Measurements from ENCODE around the gene HTR6. TPM values are rescaled to one million over a fixed set of nuclear protein-coding genes. Genes with fewer than 3 reads are reported as not detected.

Gene HTR6
- total and polyA plus RNA-seq, 2 of the 4 experiments (the other 2 are of a cell fraction), result not detected

DNA sequence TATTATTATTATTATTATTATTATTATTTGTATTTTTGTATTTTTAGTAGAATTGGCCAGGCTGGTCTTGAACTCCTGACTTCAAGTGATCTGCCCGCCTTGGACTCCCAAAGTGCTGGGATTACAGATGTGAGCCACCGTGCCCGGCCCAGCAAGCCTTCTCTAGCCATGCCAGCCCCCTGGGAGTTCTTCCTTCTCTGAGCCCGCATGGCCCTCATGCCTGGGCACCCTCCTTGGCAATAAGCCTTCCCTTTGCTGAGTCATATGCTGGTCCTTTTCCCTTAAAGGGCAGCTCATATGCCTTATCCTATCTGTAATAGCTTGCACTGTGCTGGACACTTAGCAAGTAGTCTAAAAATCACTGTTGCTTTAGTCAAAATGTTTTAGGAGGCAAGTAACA, 29.0 kb upstream of the HTR6 start:
- BruUV-seq (replicated peaks), result no TSS peak
- H4K91ac ChIP-seq (ENCODE audit: insufficient read depth, low read depth, low read length), result no peak overlapping the region
- no peak overlapping the region for H2AK5ac ChIP-seq (ENCODE audit: low read depth, low read length)
- TF ChIP-seq RFX5 (IDR thresholded peaks at IDR 0.05; ENCODE audit: low read depth, low read length) (no peak), CTCF (conservative IDR thresholded peaks at IDR 0.05; ENCODE audit: low read depth, low read length) (no peak), USF2 (IDR thresholded peaks at IDR 0.05; ENCODE audit: low read depth, low read length) (no peak), FOS (IDR thresholded peaks at IDR 0.05; ENCODE audit: low read depth, low read length) (no peak), SMC3 (IDR thresholded peaks at IDR 0.05; ENCODE audit: low read depth, low read length) (no peak)
- TF ChIP-seq, protein P1, sequence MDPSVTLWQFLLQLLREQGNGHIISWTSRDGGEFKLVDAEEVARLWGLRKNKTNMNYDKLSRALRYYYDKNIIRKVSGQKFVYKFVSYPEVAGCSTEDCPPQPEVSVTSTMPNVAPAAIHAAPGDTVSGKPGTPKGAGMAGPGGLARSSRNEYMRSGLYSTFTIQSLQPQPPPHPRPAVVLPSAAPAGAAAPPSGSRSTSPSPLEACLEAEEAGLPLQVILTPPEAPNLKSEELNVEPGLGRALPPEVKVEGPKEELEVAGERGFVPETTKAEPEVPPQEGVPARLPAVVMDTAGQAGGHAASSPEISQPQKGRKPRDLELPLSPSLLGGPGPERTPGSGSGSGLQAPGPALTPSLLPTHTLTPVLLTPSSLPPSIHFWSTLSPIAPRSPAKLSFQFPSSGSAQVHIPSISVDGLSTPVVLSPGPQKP (IDR thresholded peaks at IDR 0.05; ENCODE audit: borderline replicate concordance, low read depth, low read length), result no peak
- H2AFZ ChIP-seq (replicated peaks; ENCODE audit: low read length, poor library complexity), result no peak overlapping the region
- intact Hi-C loops (cut with micrococcal nuclease) (no loop called here), in situ Hi-C loops (cut with MboI; ENCODE audit: low sequenced_read_pairs) (no loop called here), dilution Hi-C loops (cut with HindIII; ENCODE audit: low sequenced_read_pairs, unreplicated experiment) (no loop called here)
- no peak overlapping the region for H3K14ac ChIP-seq (replicated peaks; ENCODE audit: low read depth, low read length)
- no peak overlapping the region for H2BK20ac ChIP-seq (ENCODE audit: low read depth, low read length)
- no peak overlapping the region for H3K18ac ChIP-seq (ENCODE audit: low read depth, low read length)
- H3K9me1 ChIP-seq (ENCODE audit: insufficient read depth, low read length), result peaks cover 2% of the 10 kb centered on the region; the same call in 1 of the 2 replicates
- H3K56ac ChIP-seq (ENCODE audit: extremely low read depth, insufficient read depth, low read length), result no peak overlapping the region
- H4K8ac ChIP-seq (ENCODE audit: low read depth in 2 of 2, low read length in 2 of 2), result no peak overlapping the region
- ChIA-PET POLR2A (ENCODE audit: unreplicated experiment) (no interaction called here), CTCF (no interaction called here)
- no peak overlapping the region for H3K23ac ChIP-seq (ENCODE audit: low read depth, low read length)
- H4K20me1 ChIP-seq (ENCODE audit: insufficient read depth, low read length), result no peaks in the 10 kb centered on the region
- H3K4me2 ChIP-seq (ENCODE audit: low read depth, low read length), result no peak overlapping the region
- no peaks in the 10 kb centered on the region for H3K9me3 ChIP-seq (ENCODE audit: control insufficient read depth, insufficient read depth, low read length)
- H3K4me1 ChIP-seq (ENCODE audit: control insufficient read depth, insufficient read depth, low read length), result peaks cover 6% of the 10 kb centered on the region; the same call in 1 of the 2 replicates
- peak; percentile 41; the same call in 1 of the 2 replicates for ATAC-seq (ENCODE audit: low read depth)
- H2BK120ac ChIP-seq (ENCODE audit: low read depth, low read length), result no peak overlapping the region
- peak; percentile 20 for DNase-seq
- H3K4me3 ChIP-seq (ENCODE audit: insufficient read depth, low read depth, low read length), result no peak overlapping the region
- H3K79me1 ChIP-seq (ENCODE audit: low read depth in 1 of 2, low read length in 2 of 2), result no peaks in the 10 kb centered on the region
- H2BK15ac ChIP-seq (ENCODE audit: low read depth, low read length), result no peak overlapping the region
- no peak overlapping the region for H2BK5ac ChIP-seq (ENCODE audit: low read depth, low read length, poor library complexity, severe bottlenecking)
- H3K9ac ChIP-seq (ENCODE audit: low read depth, low read length), result no peak overlapping the region
- no peak overlapping the region for H3K27ac ChIP-seq (ENCODE audit: insufficient read depth, low read length)
- no peaks in the 10 kb centered on the region for H3K27me3 ChIP-seq (ENCODE audit: control insufficient read depth, insufficient read depth, low read length)
- no peak overlapping the region for H3K4ac ChIP-seq (ENCODE audit: low read depth, low read length)
- H4K5ac ChIP-seq (ENCODE audit: low read depth, low read length), result no peak overlapping the region
- H3K36me3 ChIP-seq (ENCODE audit: control insufficient read depth, insufficient read depth, low read length), result no peaks in the 10 kb centered on the region
- 52% methylated on average over 2 of the region's 4 CpGs; no CpG with 5 or more reads in 1 of the 2 experiments for WGBS, 2 experiments (ENCODE audit: extremely low coverage in 2 of 2, insufficient read length in 1 of 2)
- H2AK9ac ChIP-seq (replicated peaks; ENCODE audit: low read depth, low read length, poor library complexity), result no peak overlapping the region
